HL-60/S4 treated with retinoic acid at 250 ng/mL for 4 days and 3 days (cell line): ENCODE data around the gene MEIOB.
"Not testable (repeated sequence)": the region's sequence is repeated elsewhere in the genome, so short reads cannot be mapped to it uniquely, and the experiment has no call there.

ENCODE experiments used
- in situ Hi-C: fragments of 300-500 bp; cut with MboI; formaldehyde crosslinking; loops from 2 replicates; pipeline ENCODE4 v1.7.0; 2022; ENCODE audit warnings: low sequenced_read_pairs

Gene MEIOB

GRCh38 chr16:1871974-1872635 is at the start of gene MEIOB:
Gene MEIOB (minus strand): TSS chr16:1872164. CDS start chr16:1868175, 3,989 bp downstream.
- in situ Hi-C loops = loop anchor here (25.0 kb wide), 1 partner anchor 265 kb away; the partner anchor contains the start of genes PKD1 and RAB26

GRCh38 chr16:1920727-1921171 is 48.8 kb upstream of the MEIOB start:
- in situ Hi-C loops = no loop called here

GRCh38 chr16:1920122-1920521 is 48.2 kb upstream of the MEIOB start:
- in situ Hi-C loops = not testable (repeated sequence)

- in situ Hi-C loops = no loop called here
Measured at GRCh38 chr16:1919327-1919998, 47.5 kb upstream of the MEIOB start.

- in situ Hi-C loops = no loop called here
Measured at GRCh38 chr16:1918351-1919326, 46.7 kb upstream of the MEIOB start, which contains the start of gene HS3ST6. Gene HS3ST6 (minus strand): TSS chr16:1918415. CDS start chr16:1918323, 92 bp downstream.

GRCh38 chr16:1917665-1918350 is 45.8 kb upstream of the MEIOB start:
- in situ Hi-C loops = no loop called here

GRCh38 chr16:1917056-1917664 is 45.2 kb upstream of the MEIOB start:
- in situ Hi-C loops = no loop called here

- in situ Hi-C loops = no loop called here
Measured at GRCh38 chr16:1916640-1916990, 44.7 kb upstream of the MEIOB start.

GRCh38 chr16:1915732-1916639 is 44.0 kb upstream of the MEIOB start:
- in situ Hi-C loops = no loop called here

- in situ Hi-C loops = no loop called here
Measured at GRCh38 chr16:1914988-1915387, 43.0 kb upstream of the MEIOB start.

GRCh38 chr16:1914084-1914608 is 42.2 kb upstream of the MEIOB start:
- in situ Hi-C loops = no loop called here

GRCh38 chr16:1913327-1914083 is 41.5 kb upstream of the MEIOB start:
- in situ Hi-C loops = no loop called here

- in situ Hi-C loops = no loop called here
Measured at GRCh38 chr16:1912215-1912543, 40.2 kb upstream of the MEIOB start.

GRCh38 chr16:1911467-1912214 is 39.7 kb upstream of the MEIOB start:
- in situ Hi-C loops = no loop called here

- in situ Hi-C loops = no loop called here
Measured at GRCh38 chr16:1909561-1910231, 37.7 kb upstream of the MEIOB start.

- in situ Hi-C loops = no loop called here
Measured at GRCh38 chr16:1908983-1909382, 37.0 kb upstream of the MEIOB start.

GRCh38 chr16:1908184-1908583 is 36.2 kb upstream of the MEIOB start:
- in situ Hi-C loops = no loop called here
